ENCODE measurements around the gene ARSG. TPM values are rescaled to one million over a fixed set of nuclear protein-coding genes. Genes with fewer than 3 reads are reported as not detected.
"Not testable (repeated sequence)": the region's sequence is repeated elsewhere in the genome, so short reads cannot be mapped to it uniquely, and the experiment has no call there.

ARSG gene
- total and polyA plus RNA-seq, 5 donors from 2014 or later = 10.3 to 21.8 (median 13.2) TPM

DNA sequence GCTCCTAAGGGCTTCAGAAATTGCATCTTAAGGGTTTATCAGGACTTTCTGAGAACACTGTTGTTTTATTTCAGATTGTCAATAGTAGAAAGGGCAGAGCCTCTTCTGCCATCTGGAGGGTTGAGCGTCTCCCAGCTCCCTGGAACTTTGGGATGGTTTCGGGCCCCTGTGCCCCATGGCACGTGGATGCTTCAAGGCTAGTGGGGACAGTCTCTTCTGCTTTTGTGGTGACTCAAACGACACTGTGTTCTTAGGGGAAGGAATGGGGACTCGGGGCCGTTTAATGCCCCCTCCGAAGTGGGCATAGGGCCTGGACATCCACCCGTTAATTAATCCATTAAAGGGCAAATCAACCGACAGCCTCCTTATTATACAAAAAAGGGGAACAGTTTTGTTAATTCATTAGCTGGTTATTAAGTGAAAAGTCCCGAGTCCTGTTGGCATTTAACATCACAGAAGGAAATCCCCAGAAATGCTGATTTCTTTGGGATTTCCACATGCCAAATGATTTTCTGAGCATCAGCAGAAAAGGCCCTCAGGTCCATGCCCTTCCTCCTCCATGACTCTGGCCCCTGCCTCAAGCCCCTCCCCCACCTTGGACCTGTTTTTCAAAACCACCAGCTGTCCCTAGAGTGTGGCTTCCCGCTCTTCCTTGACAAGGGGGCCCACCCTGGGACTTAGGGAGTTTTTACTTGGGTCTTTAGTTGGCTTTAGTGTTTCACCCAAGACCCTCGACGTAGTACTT is 68.7 kb downstream of the ARSG start:
- peak overlapping the region; percentile 51 to 77 (median 72) for H3K27ac Mint-ChIP-seq

DNA sequence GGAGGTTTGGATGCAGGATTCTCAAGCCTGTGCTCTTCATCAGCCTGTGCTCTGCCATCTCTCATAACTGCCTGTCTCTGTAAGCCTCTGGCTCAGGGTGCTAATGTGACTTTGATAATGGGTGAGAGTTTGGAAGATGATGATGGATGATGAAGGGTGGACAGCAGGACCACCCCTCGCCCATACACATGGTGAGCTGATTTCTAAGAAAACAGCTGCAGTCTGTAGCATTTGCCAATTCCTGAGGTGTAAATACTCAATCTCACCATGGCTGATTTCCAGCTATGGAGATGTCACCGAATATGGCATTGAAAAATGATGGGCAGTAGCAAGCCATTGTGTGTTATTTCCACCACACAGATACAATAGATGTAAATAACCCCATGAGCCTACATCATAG is 74.2 kb downstream of the ARSG start:
- no peak overlapping the region for H3K27ac ChIP-seq (ENCODE audit: insufficient read depth, low read length, poor library complexity, severe bottlenecking)
- no peak overlapping the region for H3K4me3 Mint-ChIP-seq
- H3K36me3 ChIP-seq (ENCODE audit: control insufficient read depth, insufficient read depth, low read length) = peaks cover 8% of the 10 kb centered on the region
- H3K4me1 ChIP-seq (ENCODE audit: control insufficient read depth, insufficient read depth, low read length, poor library complexity, severe bottlenecking) = no peaks in the 10 kb centered on the region
- no peak for ATAC-seq (ENCODE audit: low read depth in 2 of 2)
- DNase-seq = no peak
- peak overlapping the region in 1 of 3 donors; percentile 54 for H3K27ac Mint-ChIP-seq
- no peaks in the 10 kb centered on the region for H3K27me3 Mint-ChIP-seq
- peaks cover 4 to 12% (median 8%) of the 10 kb centered on the region in 4 donors for H3K4me1 Mint-ChIP-seq
- no peaks in the 10 kb centered on the region for H3K9me3 Mint-ChIP-seq
- H3K27me3 ChIP-seq (ENCODE audit: control insufficient read depth, insufficient read depth, low read length) = no peaks in the 10 kb centered on the region
- no peaks in the 10 kb centered on the region for H3K9me3 ChIP-seq (ENCODE audit: control insufficient read depth in 2 of 2, low read length in 2 of 2)
- no peak overlapping the region for H3K4me3 ChIP-seq (ENCODE audit: low read depth, low read length)
- peaks cover 27% of the 10 kb centered on the region for H3K36me3 Mint-ChIP-seq

More for the DNA sequence above, 68.7 kb downstream of the ARSG start:
- no peak overlapping the region for H3K4me3 Mint-ChIP-seq
- H3K9me3 ChIP-seq (ENCODE audit: control insufficient read depth in 2 of 2, low read length in 2 of 2) = no peaks in the 10 kb centered on the region
- no peaks in the 10 kb centered on the region for H3K27me3 Mint-ChIP-seq
- H3K4me1 ChIP-seq (ENCODE audit: control insufficient read depth, insufficient read depth, low read length, poor library complexity, severe bottlenecking) = peaks cover 30% of the 10 kb centered on the region
- no peaks in the 10 kb centered on the region for H3K27me3 ChIP-seq (ENCODE audit: control insufficient read depth, insufficient read depth, low read length)
- H3K36me3 ChIP-seq (ENCODE audit: control insufficient read depth, insufficient read depth, low read length) = peaks cover 3% of the 10 kb centered on the region
- H3K36me3 Mint-ChIP-seq = peaks cover 21% of the 10 kb centered on the region
- no peak overlapping the region for H3K27ac ChIP-seq (ENCODE audit: insufficient read depth, low read length, poor library complexity, severe bottlenecking)
- DNase-seq = no peak
- H3K4me1 Mint-ChIP-seq = peaks cover 18 to 49% (median 36%) of the 10 kb centered on the region in 4 donors
- no peak for ATAC-seq (ENCODE audit: low read depth in 2 of 2)
- no peaks in the 10 kb centered on the region for H3K9me3 Mint-ChIP-seq
- no peak overlapping the region for H3K4me3 ChIP-seq (ENCODE audit: low read depth, low read length)

DNA sequence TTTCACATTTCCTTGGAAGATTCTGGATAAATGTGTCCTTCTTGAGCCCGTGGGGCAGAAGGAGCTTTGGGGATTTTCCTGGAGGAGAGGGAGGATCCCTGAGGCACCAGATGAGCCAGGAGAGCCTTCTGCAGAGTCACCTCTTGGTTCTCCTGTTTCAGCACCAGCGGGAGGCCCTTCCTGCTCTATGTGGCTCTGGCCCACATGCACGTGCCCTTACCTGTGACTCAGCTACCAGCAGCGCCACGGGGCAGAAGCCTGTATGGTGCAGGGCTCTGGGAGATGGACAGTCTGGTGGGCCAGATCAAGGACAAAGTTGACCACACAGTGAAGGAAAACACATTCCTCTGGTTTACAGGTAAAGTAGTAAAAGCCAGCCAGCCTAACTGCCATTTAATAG is 77.1 kb downstream of the ARSG start:
- no peaks in the 10 kb centered on the region for H3K4me1 ChIP-seq (ENCODE audit: control insufficient read depth, insufficient read depth, low read length, poor library complexity, severe bottlenecking)
- no peak overlapping the region for H3K27ac ChIP-seq (ENCODE audit: insufficient read depth, low read length, poor library complexity, severe bottlenecking)
- H3K4me3 Mint-ChIP-seq = no peak overlapping the region
- peaks cover 5% of the 10 kb centered on the region for H3K36me3 ChIP-seq (ENCODE audit: control insufficient read depth, insufficient read depth, low read length)
- DNase-seq (no peak), ATAC-seq (ENCODE audit: low read depth in 2 of 2) (no peak)
- H3K4me1 Mint-ChIP-seq = peaks cover 0 to 7% (median under 1%) of the 10 kb centered on the region in 4 donors
- no peaks in the 10 kb centered on the region for H3K27me3 ChIP-seq (ENCODE audit: control insufficient read depth, insufficient read depth, low read length)
- H3K27me3 Mint-ChIP-seq = no peaks in the 10 kb centered on the region
- peak overlapping the region in 1 of 3 donors; percentile 67 for H3K27ac Mint-ChIP-seq
- no peaks in the 10 kb centered on the region for H3K9me3 Mint-ChIP-seq
- H3K9me3 ChIP-seq (ENCODE audit: control insufficient read depth in 2 of 2, low read length in 2 of 2) = no peaks in the 10 kb centered on the region
- peaks cover 32% of the 10 kb centered on the region for H3K36me3 Mint-ChIP-seq
- H3K4me3 ChIP-seq (ENCODE audit: low read depth, low read length) = no peak overlapping the region

DNA sequence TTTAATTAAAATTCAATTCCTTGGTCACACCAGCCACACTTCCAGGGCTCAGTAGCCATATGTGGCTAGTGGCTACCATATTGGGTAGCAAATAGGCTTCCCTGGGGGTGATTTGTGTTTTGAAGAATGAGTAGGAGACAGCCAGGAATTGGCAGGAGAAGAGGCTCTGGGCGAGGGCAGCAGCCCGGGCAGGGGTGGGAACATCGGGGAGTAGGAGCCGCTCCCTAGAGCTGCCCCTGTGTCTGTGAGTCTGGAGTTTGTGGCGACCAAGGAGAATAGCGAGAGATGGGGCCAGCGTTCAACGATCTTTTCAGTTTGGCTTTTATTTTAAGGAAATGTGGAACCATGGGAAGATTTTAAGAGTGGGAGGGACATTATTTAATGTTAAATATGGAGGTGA is 84.3 kb downstream of the ARSG start:
- no peak for ATAC-seq (ENCODE audit: low read depth in 2 of 2)
- no peaks in the 10 kb centered on the region for H3K9me3 Mint-ChIP-seq
- H3K36me3 Mint-ChIP-seq = peaks cover 40% of the 10 kb centered on the region
- Histone ChIP-seq H3K4me3 (ENCODE audit: low read depth, low read length) (no peak overlapping the region), H3K27ac (ENCODE audit: insufficient read depth, low read length, poor library complexity, severe bottlenecking) (no peak overlapping the region), H3K9me3 (ENCODE audit: control insufficient read depth in 2 of 2, low read length in 2 of 2) (no peaks in the 10 kb centered on the region), H3K36me3 (ENCODE audit: control insufficient read depth, insufficient read depth, low read length) (no peaks in the 10 kb centered on the region), H3K4me1 (ENCODE audit: control insufficient read depth, insufficient read depth, low read length, poor library complexity, severe bottlenecking) (no peaks in the 10 kb centered on the region), H3K27me3 (ENCODE audit: control insufficient read depth, insufficient read depth, low read length) (no peaks in the 10 kb centered on the region)
- H3K4me3 Mint-ChIP-seq = no peak overlapping the region
- H3K27me3 Mint-ChIP-seq = no peaks in the 10 kb centered on the region
- H3K27ac Mint-ChIP-seq = no peak overlapping the region
- DNase-seq = no peak
- peaks cover 0 to 6% (median 2%) of the 10 kb centered on the region in 4 donors for H3K4me1 Mint-ChIP-seq

DNA sequence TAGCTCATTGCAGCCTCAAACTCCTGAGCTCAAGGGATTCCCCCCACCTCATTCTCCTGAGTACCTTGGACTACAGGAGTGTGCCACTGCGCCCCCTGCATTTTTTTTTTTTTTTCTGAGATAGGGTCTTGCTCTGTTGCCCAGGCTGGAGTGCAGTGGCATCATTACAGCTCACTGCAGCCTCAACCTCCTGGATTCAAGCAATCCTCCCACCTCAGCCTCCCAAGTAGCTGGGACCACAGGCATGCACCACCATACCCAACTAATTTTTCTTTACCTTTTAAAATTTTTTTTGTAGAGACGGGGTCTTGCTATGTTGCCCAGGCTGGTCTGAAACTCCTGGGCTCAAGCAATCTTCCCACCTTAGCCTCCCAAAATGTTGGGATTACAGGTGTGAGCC is 84.9 kb downstream of the ARSG start:
- H3K36me3 ChIP-seq (ENCODE audit: control insufficient read depth, insufficient read depth, low read length); H3K9me3 Mint-ChIP-seq; ATAC-seq (ENCODE audit: low read depth in 2 of 2): not testable (repeated sequence)

DNA sequence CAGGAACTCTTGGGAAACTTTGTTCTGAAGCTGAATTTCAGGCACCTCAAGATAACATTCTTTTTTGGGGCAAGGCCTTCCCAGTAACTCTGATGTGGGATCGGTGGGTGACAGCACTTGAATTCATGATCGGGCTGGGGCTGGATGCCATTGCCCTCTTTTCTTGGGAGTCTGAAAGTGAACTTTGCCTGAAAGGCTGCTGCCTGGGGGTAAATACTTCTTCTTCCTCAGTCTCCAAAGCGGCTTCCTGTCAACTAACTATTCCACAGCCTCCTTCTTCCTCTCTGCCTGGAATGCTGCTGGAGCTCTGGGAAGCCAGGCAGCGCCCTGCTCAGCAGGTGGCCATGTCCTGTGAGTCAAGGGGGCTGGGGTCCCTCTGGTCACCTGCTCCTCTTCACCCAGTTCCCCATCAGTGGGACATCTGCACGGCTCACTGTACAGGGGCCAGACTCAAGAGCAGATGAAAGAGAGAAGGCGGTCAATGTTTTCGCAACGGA is 86.5 kb downstream of the ARSG start:
- Mint-ChIP-seq H3K36me3 (peaks cover 25% of the 10 kb centered on the region), H3K9me3 (no peaks in the 10 kb centered on the region), H3K4me1 (peaks cover 0 to 6% (median 2%) of the 10 kb centered on the region in 4 donors), H3K27me3 (no peaks in the 10 kb centered on the region), H3K4me3 (no peak overlapping the region), H3K27ac (no peak overlapping the region)
- ATAC-seq (ENCODE audit: low read depth in 2 of 2) (no peak), DNase-seq (no peak)
- Histone ChIP-seq H3K27ac (ENCODE audit: insufficient read depth, low read length, poor library complexity, severe bottlenecking) (no peak overlapping the region), H3K36me3 (ENCODE audit: control insufficient read depth, insufficient read depth, low read length) (no peaks in the 10 kb centered on the region), H3K4me1 (ENCODE audit: control insufficient read depth, insufficient read depth, low read length, poor library complexity, severe bottlenecking) (no peaks in the 10 kb centered on the region), H3K9me3 (ENCODE audit: control insufficient read depth in 2 of 2, low read length in 2 of 2) (no peaks in the 10 kb centered on the region), H3K27me3 (ENCODE audit: control insufficient read depth, insufficient read depth, low read length) (no peaks in the 10 kb centered on the region), H3K4me3 (ENCODE audit: low read depth, low read length) (no peak overlapping the region)

More for the DNA sequence above, 84.9 kb downstream of the ARSG start:
- not testable (repeated sequence) for H3K27ac ChIP-seq (ENCODE audit: insufficient read depth, low read length, poor library complexity, severe bottlenecking); DNase-seq; H3K4me3 Mint-ChIP-seq; H3K4me1 ChIP-seq (ENCODE audit: control insufficient read depth, insufficient read depth, low read length, poor library complexity, severe bottlenecking); H3K27me3 ChIP-seq (ENCODE audit: control insufficient read depth, insufficient read depth, low read length); H3K4me1 Mint-ChIP-seq; H3K4me3 ChIP-seq (ENCODE audit: low read depth, low read length); H3K9me3 ChIP-seq (ENCODE audit: control insufficient read depth in 2 of 2, low read length in 2 of 2); H3K27ac Mint-ChIP-seq; H3K27me3 Mint-ChIP-seq
- peaks cover 37% of the 10 kb centered on the region for H3K36me3 Mint-ChIP-seq

DNA sequence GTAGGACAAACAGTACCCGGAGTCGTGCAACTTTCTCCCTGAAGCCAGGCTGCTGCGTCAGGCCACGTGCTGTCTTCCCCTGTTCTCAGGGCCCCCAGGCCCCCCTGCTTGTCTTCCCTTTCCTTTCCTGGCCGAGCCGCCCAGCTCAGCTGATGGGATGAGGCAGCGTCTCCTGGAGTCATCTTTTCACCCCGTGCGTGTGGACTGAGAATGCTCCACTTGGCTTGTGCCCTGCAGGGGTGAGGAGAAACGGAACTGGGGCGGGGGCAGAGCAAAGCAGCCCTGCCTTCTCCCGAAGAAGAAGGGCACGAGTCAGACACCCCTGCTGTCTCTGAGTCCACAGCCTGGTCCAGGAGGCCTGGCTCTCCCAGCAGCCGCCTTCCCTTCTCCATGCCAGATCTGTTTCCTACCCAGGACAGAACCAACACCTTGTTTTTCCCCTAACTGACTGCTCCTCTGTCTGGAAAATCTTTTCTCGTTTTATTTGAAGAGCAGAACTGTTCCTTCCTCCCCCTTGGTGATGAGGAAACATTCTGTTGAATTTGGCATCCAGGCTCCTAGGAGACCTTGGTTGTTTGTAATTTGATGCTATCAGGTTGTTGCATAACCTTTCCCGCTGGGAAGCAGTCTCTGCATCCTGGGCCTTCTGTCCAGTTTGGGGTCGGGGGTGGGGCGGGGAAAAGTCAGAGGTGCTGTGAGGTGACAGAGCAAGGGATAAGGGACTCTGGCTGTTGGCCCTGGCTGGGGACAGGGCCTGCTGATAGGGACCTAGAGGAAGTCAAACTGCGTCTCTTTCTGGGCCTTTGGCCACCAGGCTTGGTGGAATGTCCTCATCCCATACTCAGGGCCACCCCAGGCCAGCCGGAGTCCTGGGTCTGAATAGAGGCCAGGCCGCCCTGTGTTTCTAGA is 87.2 kb downstream of the ARSG start:
- no peak for ATAC-seq (ENCODE audit: low read depth in 2 of 2)
- no peak overlapping the region for H3K27ac ChIP-seq (ENCODE audit: insufficient read depth, low read length, poor library complexity, severe bottlenecking)
- Mint-ChIP-seq H3K36me3 (peaks cover 23% of the 10 kb centered on the region), H3K4me3 (no peak overlapping the region), H3K27ac (peak overlapping the region in 1 of 3 donors; percentile 54), H3K27me3 (no peaks in the 10 kb centered on the region), H3K4me1 (peaks cover 4 to 9% (median 5%) of the 10 kb centered on the region in 4 donors), H3K9me3 (no peaks in the 10 kb centered on the region)
- no peaks in the 10 kb centered on the region for H3K27me3 ChIP-seq (ENCODE audit: control insufficient read depth, insufficient read depth, low read length)
- H3K36me3 ChIP-seq (ENCODE audit: control insufficient read depth, insufficient read depth, low read length) = no peaks in the 10 kb centered on the region
- H3K4me1 ChIP-seq (ENCODE audit: control insufficient read depth, insufficient read depth, low read length, poor library complexity, severe bottlenecking) = no peaks in the 10 kb centered on the region
- no peak overlapping the region for H3K4me3 ChIP-seq (ENCODE audit: low read depth, low read length)
- DNase-seq = no peak
- no peaks in the 10 kb centered on the region for H3K9me3 ChIP-seq (ENCODE audit: control insufficient read depth in 2 of 2, low read length in 2 of 2)
